ENCODE results near the gene KCNAB1.
"Not testable (repeated sequence)": the region's sequence is repeated elsewhere in the genome, so short reads cannot be mapped to it uniquely, and the experiment has no call there.

KCNAB1 gene

DNA sequence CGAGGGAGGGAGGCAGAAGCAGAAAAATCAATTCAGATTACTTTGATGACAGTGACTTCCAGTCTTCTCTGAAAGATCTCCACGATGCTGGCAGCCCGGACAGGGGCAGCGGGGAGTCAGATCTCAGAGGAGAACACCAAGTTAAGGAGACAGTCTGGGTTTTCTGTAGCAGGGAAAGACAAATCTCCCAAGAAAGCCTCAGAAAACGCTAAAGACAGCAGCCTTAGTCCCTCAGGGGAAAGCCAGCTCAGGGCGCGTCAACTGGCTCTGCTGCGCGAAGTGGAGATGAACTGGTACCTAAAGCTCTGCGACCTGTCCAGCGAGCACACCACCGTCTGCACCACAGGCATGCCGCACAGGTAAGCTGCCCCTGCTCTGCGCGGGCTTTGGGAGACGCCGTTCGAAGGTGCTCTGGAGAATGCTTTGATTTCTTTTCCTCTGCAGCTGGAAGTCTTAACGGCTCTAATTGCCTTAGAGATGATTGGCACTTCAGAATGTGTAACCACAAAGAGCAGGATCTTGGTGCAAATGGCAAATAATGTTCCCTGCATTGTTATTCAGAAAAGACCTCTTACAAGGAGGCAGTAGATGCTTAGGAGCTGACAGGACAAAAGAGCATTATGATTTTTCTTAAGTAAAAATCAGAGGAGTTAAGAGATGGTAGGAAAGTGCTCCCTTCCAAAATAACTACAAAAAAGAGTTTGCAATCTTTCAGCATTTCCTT, at the start of gene KCNAB1:
Gene KCNAB1 (plus strand): TSS at position 51 of the 724 bp plus-strand sequence.
- Histone ChIP-seq H3K4me1 (ENCODE audit: insufficient read depth, low read length) (no peaks in the 10 kb centered on the region; the same call in 1 of the 2 replicates), H3K9ac (ENCODE audit: low read depth, low read length) (peak within 1 kb of the TSS; percentile 14; the same call in 1 of the 2 replicates), H3K36me3 (ENCODE audit: insufficient read depth, low read length) (no peaks in the 10 kb centered on the region), H3K9me3 (ENCODE audit: control insufficient read depth, insufficient read depth, low read length) (no peaks in the 10 kb centered on the region)

DNA sequence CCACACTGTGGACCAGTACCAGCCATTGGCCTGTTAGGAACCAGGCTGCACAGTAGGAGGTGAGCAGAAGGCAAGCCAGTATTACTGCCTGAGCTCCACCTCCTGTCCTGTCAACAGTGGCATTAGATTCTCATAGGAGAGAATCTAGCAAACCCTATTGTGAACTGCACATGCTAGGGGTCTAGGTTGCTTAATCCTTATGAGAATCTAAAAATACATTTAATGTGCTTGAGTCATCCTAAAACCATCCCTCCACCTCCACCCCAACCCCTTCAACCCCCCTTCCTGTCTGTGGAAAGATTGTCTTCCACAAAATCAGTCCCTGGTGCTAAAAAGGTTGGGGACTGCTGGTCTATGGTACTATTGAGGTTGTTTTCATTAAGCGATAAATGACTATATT, 49.3 kb upstream of the KCNAB1 start:
- Histone ChIP-seq H3K4me1 (ENCODE audit: insufficient read depth, low read length) (no peaks in the 10 kb centered on the region), H3K36me3 (ENCODE audit: insufficient read depth, low read length) (no peaks in the 10 kb centered on the region), H3K9me3 (ENCODE audit: control insufficient read depth, insufficient read depth, low read length) (no peaks in the 10 kb centered on the region), H3K9ac (ENCODE audit: low read depth, low read length) (no peak overlapping the region)

GRCh38 chr3:156072950-156073657, 47.3 kb upstream of the KCNAB1 start:
- H3K9me3 ChIP-seq (ENCODE audit: control insufficient read depth, insufficient read depth, low read length); H3K4me1 ChIP-seq (ENCODE audit: insufficient read depth, low read length); H3K9ac ChIP-seq (ENCODE audit: low read depth, low read length); H3K36me3 ChIP-seq (ENCODE audit: insufficient read depth, low read length): not testable (repeated sequence)

DNA sequence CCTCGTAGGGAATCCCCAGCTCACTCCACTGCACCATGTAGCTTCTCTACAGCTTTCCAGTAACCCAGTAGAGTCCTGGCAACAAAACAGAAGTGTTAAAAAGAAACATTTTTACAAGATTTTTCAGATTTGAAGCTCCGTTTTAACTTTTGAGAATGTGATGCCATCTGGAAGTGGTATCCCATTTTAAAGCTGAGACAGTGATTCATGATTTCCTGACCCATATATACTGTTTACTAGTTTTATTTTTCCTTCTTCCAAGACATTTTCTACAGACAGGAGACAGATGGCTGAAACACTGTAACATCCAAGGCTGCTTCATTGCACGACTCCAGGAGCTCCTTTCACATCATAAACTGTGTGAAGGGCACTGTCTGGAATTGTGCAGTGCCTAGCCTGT, 30.3 kb upstream of the KCNAB1 start:
- Histone ChIP-seq H3K4me1 (ENCODE audit: insufficient read depth, low read length) (peaks cover 13% of the 10 kb centered on the region; the same call in 1 of the 2 replicates), H3K36me3 (ENCODE audit: insufficient read depth, low read length) (no peaks in the 10 kb centered on the region), H3K9ac (ENCODE audit: low read depth, low read length) (no peak overlapping the region), H3K9me3 (ENCODE audit: control insufficient read depth, insufficient read depth, low read length) (no peaks in the 10 kb centered on the region)

DNA sequence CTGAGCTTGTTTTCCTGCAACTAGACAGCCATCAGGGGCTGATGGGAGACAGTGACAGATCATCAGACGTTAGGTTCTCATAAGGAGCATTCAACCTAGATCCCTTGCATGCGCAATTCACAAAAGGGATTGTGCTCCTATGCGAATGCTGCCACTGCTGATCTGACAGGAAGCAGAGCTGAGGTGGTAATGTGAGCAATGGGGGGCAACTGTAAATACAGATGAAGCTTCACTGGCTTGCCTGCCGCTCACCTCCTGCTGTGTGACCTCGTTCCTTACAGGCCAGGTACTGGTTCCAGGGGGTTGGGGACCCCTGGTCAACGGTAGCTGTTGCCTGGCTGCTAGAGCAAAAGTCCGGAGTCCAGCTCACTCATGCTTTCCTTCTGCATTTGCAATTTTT, 26.4 kb upstream of the KCNAB1 start:
- Histone ChIP-seq H3K4me1 (ENCODE audit: insufficient read depth, low read length) (peaks cover 13% of the 10 kb centered on the region; the same call in 1 of the 2 replicates), H3K9ac (ENCODE audit: low read depth, low read length) (no peak overlapping the region)

GRCh38 chr3:156094391-156094790, 26.0 kb upstream of the KCNAB1 start:
- Histone ChIP-seq H3K9ac (ENCODE audit: low read depth, low read length) (no peak overlapping the region), H3K9me3 (ENCODE audit: control insufficient read depth, insufficient read depth, low read length) (no peaks in the 10 kb centered on the region), H3K36me3 (ENCODE audit: insufficient read depth, low read length) (no peaks in the 10 kb centered on the region), H3K4me1 (ENCODE audit: insufficient read depth, low read length) (peaks cover 13% of the 10 kb centered on the region; the same call in 1 of the 2 replicates)

More for the DNA sequence above, 26.4 kb upstream of the KCNAB1 start:
- H3K36me3 ChIP-seq (ENCODE audit: insufficient read depth, low read length): no peaks in the 10 kb centered on the region
- H3K9me3 ChIP-seq (ENCODE audit: control insufficient read depth, insufficient read depth, low read length): no peaks in the 10 kb centered on the region

GRCh38 chr3:156095652-156096051, 24.7 kb upstream of the KCNAB1 start:
- not testable (repeated sequence) for H3K36me3 ChIP-seq (ENCODE audit: insufficient read depth, low read length); H3K9ac ChIP-seq (ENCODE audit: low read depth, low read length); H3K9me3 ChIP-seq (ENCODE audit: control insufficient read depth, insufficient read depth, low read length)
- peaks cover 13% of the 10 kb centered on the region; the same call in 1 of the 2 replicates for H3K4me1 ChIP-seq (ENCODE audit: insufficient read depth, low read length)

GRCh38 chr3:156098437-156099035, 21.8 kb upstream of the KCNAB1 start:
- H3K4me1 ChIP-seq (ENCODE audit: insufficient read depth, low read length): peaks cover 11% of the 10 kb centered on the region; the same call in 1 of the 2 replicates
- H3K9me3 ChIP-seq (ENCODE audit: control insufficient read depth, insufficient read depth, low read length): no peaks in the 10 kb centered on the region
- H3K9ac ChIP-seq (ENCODE audit: low read depth, low read length): no peak overlapping the region
- H3K36me3 ChIP-seq (ENCODE audit: insufficient read depth, low read length): no peaks in the 10 kb centered on the region

- H3K36me3 ChIP-seq (ENCODE audit: insufficient read depth, low read length): not testable (repeated sequence)
Measured at GRCh38 chr3:156099348-156099747, 21.0 kb upstream of the KCNAB1 start.

DNA sequence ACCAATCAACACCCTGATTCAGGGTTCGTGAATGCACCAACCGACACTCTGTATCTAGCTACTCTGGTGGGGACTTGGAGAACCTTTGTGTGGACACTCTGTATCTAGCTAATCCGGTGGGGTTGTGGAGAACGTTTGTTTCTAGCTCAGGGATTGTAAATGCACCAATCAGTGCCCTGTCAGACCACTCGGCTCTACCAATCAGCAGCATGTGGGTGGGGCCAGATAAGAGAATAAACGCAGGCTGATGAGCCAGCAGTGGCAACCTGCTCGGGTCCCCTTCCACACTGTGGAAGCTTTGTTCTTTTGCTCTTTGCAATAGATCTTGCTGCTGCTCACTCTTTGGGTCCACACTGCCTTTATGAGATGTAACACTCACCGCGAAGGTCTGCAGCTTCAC, 20.4 kb upstream of the KCNAB1 start:
- not testable (repeated sequence) for H3K36me3 ChIP-seq (ENCODE audit: insufficient read depth, low read length); H3K9ac ChIP-seq (ENCODE audit: low read depth, low read length); H3K9me3 ChIP-seq (ENCODE audit: control insufficient read depth, insufficient read depth, low read length); H3K4me1 ChIP-seq (ENCODE audit: insufficient read depth, low read length)

More at GRCh38 chr3:156099348-156099747, 21.0 kb upstream of the KCNAB1 start:
- H3K4me1 ChIP-seq (ENCODE audit: insufficient read depth, low read length); H3K9me3 ChIP-seq (ENCODE audit: control insufficient read depth, insufficient read depth, low read length); H3K9ac ChIP-seq (ENCODE audit: low read depth, low read length): not testable (repeated sequence)

DNA sequence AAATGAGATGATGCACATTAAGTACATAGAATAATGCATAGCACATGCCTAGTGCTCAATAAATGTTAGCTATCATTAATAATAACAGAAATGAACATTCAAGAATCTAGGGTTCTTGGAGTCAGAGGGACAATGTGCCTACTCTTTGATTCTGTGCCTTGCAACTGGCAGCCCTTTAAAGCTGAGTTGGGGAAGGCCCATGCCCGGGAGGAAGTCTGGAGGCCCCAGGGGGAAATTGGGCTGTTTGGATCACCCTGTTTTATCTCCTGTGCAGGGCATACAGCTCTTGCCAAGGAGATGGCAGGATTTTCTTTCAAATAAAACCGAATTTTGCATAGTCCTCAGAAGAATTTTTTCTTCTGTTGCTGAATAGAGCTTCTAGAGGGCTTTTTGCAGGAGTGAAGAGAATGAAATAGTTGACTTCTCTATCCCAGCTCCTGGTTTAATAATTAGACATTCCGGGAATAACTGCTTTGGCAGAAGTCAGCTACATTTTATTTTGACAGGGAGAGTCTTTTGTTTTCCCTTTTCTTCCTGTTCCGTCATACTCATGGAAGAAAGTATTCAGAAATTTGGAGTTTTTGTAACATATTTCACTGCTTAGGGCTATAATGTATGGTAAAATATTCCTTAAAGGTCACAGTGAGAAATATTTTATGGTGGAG, 18.0 kb upstream of the KCNAB1 start:
- Histone ChIP-seq H3K9me3 (ENCODE audit: control insufficient read depth, insufficient read depth, low read length) (no peaks in the 10 kb centered on the region), H3K36me3 (ENCODE audit: insufficient read depth, low read length) (no peaks in the 10 kb centered on the region), H3K9ac (ENCODE audit: low read depth, low read length) (no peak overlapping the region), H3K4me1 (ENCODE audit: insufficient read depth, low read length) (no peaks in the 10 kb centered on the region)

GRCh38 chr3:156106721-156107373, 13.5 kb upstream of the KCNAB1 start:
- Histone ChIP-seq H3K9me3 (ENCODE audit: control insufficient read depth, insufficient read depth, low read length) (no peaks in the 10 kb centered on the region), H3K36me3 (ENCODE audit: insufficient read depth, low read length) (no peaks in the 10 kb centered on the region; the same call in 1 of the 2 replicates), H3K4me1 (ENCODE audit: insufficient read depth, low read length) (no peaks in the 10 kb centered on the region), H3K9ac (ENCODE audit: low read depth, low read length) (no peak overlapping the region)

GRCh38 chr3:156107504-156107903, 12.9 kb upstream of the KCNAB1 start:
- Histone ChIP-seq H3K9ac (ENCODE audit: low read depth, low read length) (no peak overlapping the region), H3K9me3 (ENCODE audit: control insufficient read depth, insufficient read depth, low read length) (no peaks in the 10 kb centered on the region), H3K36me3 (ENCODE audit: insufficient read depth, low read length) (no peaks in the 10 kb centered on the region; the same call in 1 of the 2 replicates), H3K4me1 (ENCODE audit: insufficient read depth, low read length) (no peaks in the 10 kb centered on the region)

- Histone ChIP-seq H3K36me3 (ENCODE audit: insufficient read depth, low read length) (no peaks in the 10 kb centered on the region; the same call in 1 of the 2 replicates), H3K9me3 (ENCODE audit: control insufficient read depth, insufficient read depth, low read length) (no peaks in the 10 kb centered on the region), H3K4me1 (ENCODE audit: insufficient read depth, low read length) (no peaks in the 10 kb centered on the region), H3K9ac (ENCODE audit: low read depth, low read length) (no peak overlapping the region)
Measured at GRCh38 chr3:156108616-156109015, 11.8 kb upstream of the KCNAB1 start.
